Limb (tissue), 2 donors: ENCODE data around the gene PAFAH1B1.
A peak's percentile ranks its signal among the peaks of the same experiment; 100 is the strongest.
"Not testable (repeated sequence)": the region's sequence is repeated elsewhere in the genome, so short reads cannot be mapped to it uniquely, and the experiment has no call there.

ENCODE experiments used
- DNase-seq, 2 donors: peaks; one replicate each; pipeline ENCODE4 v3.0.0-alpha.2; 2016; ENCODE audit errors: extremely low spot score in 2 of 2

PAFAH1B1 gene

DNA sequence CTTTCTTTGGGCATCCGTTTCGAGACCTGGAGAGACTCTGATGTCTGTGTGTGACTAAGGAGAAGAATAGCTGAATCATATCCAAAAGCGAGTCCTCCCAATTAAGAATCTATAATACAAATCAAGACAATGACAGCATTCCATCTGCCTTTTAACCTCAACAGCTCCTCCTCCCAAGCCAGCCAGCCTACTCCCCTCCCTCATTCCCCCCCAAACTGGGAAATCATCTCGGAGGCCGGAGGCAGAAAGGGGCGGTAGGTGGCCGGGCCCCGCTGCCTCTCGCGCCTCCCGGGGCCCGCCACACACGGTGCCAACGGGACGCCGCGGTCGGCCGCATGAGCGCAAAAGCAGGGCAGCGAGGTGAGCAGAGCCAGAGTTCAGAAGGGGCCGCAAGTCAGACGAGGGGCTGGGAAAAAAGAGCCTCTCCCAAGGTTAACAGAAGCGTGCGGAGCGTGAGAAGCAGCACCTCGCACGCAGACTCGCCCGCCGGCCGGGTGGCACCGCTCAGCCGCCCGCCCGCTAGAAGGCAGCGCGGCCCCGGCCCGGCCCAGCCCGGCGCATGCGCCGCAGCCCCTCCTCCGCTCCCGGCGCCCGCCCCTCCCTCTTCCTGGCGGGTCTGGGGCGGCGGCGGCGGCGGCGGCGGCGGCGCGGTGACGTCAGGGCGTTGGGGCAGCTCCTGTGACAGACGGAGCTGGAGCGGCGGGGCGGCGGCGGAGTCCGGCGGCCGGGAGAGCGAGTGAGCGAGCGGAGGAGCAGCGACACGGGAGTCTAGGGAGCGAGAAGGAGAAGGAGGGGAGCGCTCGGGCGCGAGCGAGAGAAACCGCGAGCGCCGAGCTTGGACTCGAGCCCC, at the start of gene PAFAH1B1:
Gene PAFAH1B1 (plus strand): TSS at position 684 of the 850 bp plus-strand sequence. CDS start 44,635 bp downstream, outside the sequence.
- peak; percentile 90 to 97 for DNase-seq

DNA sequence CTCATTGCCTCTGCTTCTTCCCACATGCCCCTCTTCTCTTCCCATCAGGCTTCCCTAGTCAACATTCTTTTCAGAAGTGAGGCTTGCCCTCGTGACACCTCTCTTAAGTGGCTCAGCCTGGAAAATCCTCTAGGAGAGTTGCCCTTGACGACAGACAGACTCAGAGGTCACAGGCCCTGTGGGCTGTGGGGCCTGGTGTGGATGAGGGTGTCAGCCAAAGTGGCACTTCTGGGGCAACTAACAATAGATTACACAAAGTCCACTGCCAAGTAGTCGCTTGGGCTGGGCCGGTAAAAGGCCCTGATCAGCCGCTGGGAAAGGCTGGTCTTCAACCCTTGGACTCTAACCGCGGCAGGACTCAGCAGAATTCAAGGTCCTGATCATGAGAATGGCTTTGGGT, 48.1 kb upstream of the PAFAH1B1 start:
- DNase-seq: no peak

DNA sequence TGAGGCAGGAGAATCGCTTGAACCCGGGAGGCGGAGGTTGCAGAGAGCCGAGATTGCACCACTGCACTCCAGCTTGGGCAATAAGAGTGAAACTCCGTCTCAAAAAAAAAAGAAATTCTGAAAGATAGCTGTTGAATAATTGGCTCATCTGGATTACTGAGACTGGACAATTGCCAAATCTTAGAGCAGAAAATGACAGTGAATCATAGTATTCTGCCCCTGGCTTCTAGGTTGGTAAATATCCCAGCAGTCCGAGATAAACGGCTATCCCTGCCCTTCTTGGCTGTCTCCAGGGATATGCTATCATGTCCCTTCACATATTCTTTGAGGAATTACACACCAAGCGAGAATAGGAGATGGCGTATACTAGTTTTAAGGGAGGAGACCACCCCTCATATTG, 46.3 kb upstream of the PAFAH1B1 start:
- DNase-seq: no peak

DNA sequence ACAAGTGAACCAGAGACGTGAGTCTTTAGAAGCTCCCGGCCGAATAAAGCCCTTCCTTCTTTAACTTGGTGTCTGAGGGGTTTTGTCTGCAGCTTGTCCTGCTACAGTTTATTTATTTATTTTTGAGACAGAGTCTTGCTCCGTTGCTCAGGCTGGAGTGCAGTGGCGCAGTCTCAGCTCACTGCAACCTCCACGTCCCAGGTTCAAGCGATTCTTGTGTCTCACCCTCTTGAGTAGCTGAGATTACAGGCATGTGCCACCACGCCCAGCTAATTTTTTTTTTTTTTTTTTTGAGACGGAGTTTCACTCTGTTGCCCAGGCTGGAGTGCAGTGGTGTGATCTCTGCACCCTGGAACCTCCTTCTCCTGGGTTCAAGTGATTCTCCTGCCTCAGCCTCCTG, 45.4 kb upstream of the PAFAH1B1 start:
- not testable (repeated sequence) for DNase-seq

DNA sequence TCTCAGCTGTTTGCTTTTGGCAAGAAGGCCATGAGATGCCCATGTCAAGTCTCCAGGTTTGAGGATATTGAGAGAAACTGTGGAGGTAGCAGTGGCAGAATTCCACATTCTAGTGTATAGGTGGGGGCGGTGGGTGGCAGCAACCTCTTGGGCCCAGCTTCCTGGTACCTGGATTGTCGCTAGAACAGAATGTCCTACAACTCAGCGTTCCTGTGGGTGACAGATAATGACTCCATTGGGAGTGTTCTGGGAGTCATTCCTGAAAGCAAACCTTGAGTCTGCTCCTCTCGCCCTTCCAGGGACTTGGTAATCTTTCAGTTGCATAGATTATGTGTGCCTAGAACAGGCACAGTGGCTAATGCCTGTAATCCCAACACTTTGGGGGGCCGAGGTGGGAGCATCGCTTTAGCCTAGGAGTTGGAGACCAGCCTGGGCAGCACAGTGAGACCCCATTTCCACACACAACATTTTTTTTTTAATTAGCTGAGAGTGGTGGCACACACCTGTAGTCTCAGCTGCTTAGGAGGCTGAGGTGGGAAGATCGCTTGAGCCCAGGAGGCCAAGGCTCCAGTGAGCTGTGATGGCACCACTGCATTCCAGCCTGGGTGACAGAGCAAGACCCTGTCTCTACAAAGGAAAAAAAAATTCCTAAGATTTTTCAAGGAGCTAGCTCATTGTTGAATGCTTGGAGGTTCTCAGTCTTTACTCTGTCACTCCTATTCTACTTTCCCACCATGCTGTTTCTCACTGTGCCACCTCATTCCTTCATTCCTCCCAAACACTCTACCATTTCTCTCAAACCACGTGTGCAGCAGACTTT, 43.9 kb upstream of the PAFAH1B1 start:
- DNase-seq: no peak

DNA sequence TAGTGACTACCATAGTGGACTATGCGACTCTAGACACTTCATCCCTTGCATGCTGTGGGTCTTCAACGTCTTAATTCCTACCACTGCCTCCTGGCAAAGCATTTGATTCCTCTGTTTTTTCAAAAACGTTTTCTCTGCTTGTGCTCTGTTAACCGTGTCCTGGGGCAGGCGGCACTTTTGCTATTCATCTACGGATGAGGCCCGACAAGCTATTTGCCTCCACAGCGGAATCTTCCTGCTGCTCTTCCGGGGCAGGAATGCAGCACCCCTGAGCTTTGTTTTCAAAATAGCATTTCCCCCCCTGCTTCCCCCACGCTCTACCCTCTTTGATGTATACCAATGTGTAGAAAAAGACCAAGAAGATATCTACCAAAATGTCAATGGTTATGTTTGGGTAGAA, 42.0 kb upstream of the PAFAH1B1 start:
- no peak for DNase-seq

DNA sequence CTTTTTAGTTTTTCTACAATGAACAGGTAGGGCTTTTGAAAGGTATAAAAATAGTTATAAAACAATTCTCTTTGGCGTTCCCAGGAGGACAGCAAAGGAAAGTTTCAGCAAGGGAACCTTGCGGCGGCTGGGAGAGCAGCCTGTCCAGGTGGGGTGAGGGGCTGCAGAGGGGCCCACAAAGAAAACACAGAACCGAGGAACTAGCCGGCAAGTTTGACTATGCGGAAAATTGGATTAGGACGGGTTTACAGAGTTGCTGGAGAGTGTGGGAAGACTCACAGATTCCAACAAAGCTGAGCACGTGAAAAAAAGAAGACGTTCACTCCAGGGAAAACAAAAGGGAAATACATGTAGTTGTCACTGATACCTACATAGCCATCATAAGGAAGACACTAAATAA, 41.5 kb upstream of the PAFAH1B1 start:
- DNase-seq: no peak

DNA sequence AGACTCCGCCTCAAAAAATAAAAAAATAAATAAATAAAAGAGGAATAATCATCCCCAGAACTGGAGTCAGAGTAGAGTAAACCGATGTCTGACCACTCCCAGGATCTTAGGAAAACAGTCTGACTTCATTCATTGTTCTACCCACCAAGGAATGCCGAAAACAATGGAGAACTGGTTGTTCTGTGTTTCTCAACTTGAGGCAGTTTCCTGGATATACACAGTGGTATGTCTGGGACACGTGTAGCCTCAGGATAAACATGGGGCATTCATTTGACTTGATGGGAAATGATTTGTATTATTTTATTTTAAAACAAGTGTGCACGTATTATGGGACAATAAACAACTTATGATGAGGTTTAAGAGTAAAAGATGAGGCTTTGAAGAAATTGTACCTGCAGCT, 32.8 kb upstream of the PAFAH1B1 start:
- no peak for DNase-seq

DNA sequence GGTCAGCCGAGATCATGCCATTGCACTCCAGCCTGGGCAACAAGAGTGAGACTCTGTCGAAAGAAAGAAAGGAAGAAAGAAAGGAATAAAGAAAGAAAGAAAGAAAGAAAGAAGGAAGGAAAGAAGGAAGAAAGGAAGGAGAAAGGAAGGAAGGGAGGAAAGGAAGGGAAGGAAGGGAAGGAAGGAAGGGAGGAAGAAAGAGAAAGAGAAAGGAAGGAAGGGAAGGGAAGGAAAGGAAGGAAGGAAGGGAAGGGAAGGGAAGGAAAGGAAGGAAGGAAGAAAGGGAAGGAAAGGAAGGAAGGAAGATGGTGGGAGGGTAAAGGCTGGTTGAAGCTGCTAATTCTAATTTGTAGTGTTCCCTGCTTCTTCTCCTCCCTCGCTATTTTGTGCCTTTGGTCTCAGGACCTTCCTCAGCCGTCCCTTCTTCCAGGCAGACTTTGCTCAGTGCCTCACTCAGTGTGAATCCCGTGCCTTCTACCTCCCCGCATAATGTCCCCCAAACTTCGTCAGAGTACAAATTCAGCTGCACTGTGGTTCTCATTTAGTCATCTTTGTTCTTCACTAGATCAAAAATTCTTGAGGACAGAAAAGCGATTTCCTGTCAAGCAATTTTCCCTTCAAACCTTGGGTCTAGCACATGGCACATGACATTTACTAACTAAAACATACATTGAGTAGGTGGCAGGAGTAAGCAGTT, 31.1 kb upstream of the PAFAH1B1 start:
- no peak for DNase-seq

DNA sequence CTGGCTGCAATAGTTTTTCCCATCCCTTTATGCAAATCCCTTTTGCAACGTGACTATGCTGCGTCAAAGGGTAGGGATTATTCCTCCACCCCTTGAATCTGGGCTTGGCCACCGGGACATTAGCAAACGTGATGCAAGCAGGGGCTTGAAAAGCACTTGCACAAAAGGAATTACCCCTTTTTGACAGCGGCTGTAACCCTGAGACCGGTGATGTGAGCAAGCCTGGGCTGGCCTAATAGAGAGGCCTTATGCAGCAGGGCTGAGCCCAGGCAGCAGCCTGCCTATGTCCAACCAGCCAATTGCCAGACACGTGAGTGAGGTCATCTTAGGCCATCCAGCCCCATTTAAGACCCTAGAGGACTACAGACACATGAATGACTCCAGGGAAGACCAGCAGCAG, 30.4 kb upstream of the PAFAH1B1 start:
- no peak for DNase-seq

DNA sequence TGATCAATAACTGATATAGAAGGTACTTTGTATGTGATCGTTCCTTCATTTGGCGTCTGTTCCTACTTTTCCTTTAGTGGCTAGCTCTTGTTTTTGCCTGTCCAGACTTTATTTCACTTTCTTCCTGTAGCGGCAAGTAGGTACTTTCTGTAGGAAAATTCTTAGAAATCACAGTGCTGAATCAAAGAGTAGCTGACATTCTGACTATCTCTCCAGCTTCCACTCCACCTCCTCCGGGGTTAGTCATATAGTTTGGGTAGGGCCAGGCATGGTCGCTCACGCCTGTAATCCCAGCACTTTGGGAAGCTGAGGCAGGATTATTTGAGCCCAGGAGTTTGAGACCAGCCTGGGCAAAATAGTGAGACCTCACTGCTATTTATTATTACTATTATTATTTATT, 29.9 kb upstream of the PAFAH1B1 start:
- DNase-seq: no peak

DNA sequence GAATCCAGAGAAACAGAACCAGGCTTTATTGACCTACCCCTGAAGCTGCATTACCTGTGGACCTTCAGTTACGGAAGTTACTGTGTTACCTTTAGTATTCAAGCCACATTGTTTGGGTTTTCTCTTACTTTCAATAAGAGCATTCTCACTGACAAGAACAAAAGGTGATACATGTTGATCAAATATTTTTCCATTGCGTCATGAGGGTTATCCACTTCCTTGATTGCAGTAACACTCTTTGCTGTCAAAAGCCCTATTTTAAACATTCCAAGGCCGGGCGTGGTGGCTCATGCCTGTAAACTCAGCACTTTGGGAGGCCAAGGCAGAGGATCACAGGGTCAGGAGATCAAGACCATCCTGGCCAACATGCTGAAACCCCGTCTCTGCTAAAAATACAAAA, 28.6 kb upstream of the PAFAH1B1 start:
- no peak for DNase-seq

DNA sequence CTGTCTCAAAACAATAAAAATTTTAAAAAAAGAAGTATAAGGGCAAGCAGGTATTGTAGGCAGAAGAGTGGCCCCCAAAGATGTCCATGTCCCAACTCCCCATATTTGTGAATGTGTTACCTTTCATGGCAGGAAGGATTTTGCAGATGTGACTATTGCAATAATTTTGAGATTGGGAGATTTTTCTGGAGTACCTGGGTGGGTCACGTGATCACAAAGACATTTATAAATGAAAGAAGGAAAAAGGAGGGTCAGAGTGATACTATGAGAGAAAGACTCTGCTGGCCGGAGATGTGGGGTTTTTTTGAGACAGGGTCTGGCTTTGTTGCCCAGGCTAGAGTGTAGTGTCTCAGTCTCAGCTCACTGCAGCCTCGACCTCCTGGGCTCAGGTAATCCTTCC, 27.4 kb upstream of the PAFAH1B1 start:
- no peak for DNase-seq

DNA sequence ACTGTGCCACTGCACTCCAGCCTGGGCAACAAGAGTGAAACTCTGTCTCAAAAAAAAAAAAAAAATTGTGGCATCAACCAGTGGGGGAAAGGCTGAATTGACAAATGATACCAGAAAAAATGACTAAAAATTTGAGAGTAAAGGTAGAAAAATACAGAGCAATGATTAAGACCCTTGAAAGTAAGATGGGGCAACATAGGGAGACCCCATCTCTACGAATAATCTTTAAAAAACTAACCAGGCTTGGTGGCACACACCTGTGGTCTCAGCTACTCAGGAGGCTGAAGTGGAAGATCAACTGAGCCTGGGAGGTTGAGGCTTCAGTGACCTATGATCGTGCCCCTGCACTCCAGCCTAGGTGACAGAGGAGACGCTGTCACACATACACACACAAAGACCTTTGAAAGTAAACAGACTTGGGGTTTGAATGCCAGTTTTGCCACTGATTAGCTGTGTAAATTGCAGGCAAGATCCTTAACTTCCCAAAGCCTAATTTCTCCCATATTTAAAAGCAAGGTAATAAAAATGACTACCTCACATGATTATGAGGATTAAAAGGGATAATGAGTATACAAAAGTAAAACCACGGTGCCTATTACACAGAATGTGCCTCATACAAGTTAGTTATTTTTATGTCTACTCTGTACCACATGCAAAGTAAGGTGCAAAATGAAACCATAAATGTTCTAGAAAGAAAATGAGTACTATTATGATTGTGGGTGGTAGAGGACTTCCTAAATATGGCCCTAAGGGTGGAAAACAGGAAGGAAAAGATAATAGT, 21.7 kb upstream of the PAFAH1B1 start:
- no peak for DNase-seq

DNA sequence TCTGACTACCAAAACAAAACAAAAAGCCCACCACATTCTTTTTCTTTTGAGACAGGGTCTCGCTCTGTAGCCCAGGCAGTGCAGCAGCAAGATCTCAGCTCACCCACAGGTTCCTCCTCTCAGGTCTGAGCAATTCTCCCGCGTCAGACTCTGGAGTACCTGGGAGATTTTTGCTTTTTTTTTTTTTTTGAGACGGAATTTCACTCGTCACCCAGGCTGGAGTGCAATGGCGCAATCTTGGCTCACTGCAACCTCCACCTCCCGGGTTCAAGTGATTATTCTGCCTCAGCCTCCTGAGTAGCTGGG, 21.2 kb upstream of the PAFAH1B1 start:
- not testable (repeated sequence) for DNase-seq

DNA sequence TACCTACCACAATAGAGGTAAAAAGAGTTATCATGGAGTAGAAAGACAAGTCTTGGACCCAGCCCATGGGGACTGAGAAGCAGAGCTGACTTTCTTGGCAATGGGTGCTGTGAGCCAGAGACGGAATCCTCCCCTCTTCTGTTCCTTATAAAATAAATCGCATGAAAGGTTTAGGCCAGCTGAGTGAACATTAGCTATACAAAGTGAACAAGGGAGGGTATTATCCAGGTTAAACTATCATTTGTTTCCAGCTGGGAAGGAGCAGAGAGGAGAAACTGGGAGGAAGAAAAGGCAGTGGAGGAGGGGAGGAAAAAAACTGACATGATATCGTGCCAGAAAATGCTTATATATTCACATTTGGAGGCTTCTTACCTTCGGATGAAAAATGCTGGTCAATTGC, 13.3 kb upstream of the PAFAH1B1 start:
- no peak for DNase-seq

DNA sequence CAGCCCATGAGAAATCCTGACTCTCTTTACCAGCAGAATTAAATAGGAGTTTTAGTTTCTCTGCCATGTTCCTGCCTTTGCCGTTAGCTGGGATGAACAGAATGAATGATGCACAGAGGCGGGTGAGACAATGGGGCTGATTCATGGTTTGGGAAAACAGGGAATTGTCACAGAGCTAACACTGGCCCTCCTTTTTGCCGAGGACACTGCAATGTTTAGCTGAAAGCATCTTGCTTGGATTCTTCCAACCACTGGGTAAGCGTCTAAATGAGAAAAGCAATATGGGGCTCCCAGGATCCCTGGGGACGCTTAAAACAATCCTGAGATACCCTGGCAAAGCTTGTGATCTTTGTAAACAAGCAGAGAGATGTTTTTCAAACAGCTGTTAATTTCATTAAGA, 12.8 kb upstream of the PAFAH1B1 start:
- peak in 1 of 2 donors; percentile 33 for DNase-seq

DNA sequence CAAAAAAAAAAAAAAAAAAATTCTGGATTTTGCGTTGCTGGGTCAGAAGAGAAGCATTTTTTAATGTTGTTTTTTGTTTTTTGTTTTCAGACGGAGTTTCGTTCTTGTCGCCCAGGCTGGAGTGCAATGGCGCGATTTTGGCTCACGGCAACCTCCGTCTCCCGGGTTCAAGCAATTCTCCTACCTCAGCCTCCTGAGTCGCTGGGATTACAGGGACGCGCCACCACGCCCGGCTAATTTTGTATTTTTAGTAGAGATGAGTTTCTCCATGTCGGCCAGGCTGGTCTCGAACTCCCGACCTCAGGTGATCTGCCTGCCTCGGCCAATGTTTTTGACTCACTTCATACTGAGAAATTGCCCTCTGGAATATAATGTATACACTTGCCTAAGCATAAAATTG, 11.0 kb upstream of the PAFAH1B1 start:
- no peak for DNase-seq

DNA sequence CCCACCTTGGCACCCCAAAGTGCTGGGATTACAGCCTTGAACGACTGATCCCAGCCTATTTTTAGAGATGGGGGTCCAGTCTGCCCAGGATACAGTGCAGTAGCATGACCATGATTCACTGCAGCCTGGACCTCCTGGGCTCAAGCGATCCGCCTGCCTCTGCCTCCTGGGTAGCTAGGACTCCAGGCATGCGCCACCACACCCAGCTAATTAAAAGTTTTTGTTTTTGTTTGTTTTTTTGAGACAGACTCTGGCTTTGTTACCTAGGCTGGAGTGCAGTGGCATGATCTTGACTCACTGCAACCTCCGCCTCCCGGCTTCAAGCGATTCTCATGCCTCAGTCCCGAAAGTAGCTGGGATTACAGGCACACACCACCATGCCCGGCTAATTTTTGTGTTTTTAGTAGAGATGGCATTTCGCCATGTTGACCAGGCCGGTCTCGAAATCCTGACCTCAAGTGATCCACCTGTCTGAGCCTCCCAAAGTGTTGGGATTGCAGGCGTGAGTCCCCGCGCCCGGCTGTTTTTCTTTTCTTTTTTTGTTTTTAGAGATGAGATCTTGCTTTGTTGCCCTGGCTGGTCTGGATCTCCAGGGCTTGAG, 2.3 kb upstream of the PAFAH1B1 start:
- no peak for DNase-seq

DNA sequence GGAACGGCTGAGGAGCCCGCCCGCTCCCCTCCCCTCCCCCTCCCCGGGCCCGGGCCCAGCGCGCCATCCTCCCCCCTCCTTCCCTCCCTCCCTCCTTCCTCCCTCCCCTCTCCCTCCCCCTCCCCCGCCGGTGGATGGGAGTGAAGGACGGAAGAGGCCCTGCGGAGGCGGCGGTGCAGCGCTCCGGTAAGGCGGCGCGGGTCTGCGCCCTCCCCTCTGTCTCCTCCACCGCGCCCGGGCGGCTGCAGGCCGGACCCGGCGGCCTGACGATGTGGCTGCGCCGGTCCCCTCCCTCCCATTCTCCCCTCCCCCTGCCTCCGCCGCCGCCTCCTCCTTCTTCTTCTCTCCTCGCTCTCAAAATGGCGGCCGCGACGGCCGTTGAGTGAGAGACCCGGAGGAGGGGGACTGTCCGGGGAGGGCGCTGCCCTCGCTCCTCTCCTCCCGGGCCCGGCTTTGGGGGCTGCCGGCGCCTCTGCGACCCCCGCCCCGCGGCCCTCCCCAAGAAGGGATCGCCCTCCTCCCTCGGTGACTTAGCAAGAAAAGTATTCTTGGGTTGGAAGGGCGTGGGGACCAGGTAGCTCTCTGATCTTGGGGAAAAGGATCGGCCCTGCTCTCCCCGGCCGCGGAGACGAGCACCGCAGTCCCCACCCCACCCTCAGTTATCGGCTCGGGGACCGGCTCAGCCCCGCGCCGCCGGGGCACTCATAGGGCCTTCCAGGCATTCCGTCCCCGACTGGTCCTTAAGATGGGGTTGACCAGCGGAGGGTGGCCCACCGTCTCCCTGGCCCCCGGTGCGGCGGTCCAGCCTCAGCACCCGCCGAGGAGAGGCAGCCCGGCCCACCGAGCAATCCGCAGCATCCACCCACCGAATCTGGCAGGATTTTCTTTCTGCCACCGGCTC, 617 bp downstream of the PAFAH1B1 start:
- peak; percentile 70 to 92 for DNase-seq
